ENCODE results near the gene CUEDC1. TPM values are rescaled to one million over a fixed set of nuclear protein-coding genes. Genes with fewer than 3 reads are reported as not detected.

Gene CUEDC1
- total and polyA plus RNA-seq, 2 of the 13 experiments (the other 11 are each of a cell fraction or from before 2014, with no cell fraction given) = 7.4 to 12.9 TPM

GRCh38 chr17:57859601-57860413 lies 95.4 kb downstream of the CUEDC1 start (continued):
- TF ChIP-seq, protein P1, sequence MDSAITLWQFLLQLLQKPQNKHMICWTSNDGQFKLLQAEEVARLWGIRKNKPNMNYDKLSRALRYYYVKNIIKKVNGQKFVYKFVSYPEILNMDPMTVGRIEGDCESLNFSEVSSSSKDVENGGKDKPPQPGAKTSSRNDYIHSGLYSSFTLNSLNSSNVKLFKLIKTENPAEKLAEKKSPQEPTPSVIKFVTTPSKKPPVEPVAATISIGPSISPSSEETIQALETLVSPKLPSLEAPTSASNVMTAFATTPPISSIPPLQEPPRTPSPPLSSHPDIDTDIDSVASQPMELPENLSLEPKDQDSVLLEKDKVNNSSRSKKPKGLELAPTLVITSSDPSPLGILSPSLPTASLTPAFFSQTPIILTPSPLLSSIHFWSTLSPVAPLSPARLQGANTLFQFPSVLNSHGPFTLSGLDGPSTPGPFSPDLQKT (CRISPR knock-in tag; IDR thresholded peaks at IDR 0.05; ENCODE audit: borderline replicate concordance) = no peak
- TF ChIP-seq SCMH1 (CRISPR knock-in tag; IDR thresholded peaks at IDR 0.05; ENCODE audit: borderline replicate concordance) = no peak
- no peak for TF ChIP-seq LCORL (IDR thresholded peaks at IDR 0.05)
- TF ChIP-seq LCORL (CRISPR knock-in tag; IDR thresholded peaks at IDR 0.05) = no peak
- no peak for TF ChIP-seq PLRG1 (conservative IDR thresholded peaks at IDR 0.05)
- no peak for TF ChIP-seq ZNF274 (CRISPR knock-in tag; IDR thresholded peaks at IDR 0.05)
- no peak for TF ChIP-seq DR1 (CRISPR knock-in tag; IDR thresholded peaks at IDR 0.05)
- no peak for TF ChIP-seq ZNF703 (CRISPR knock-in tag; IDR thresholded peaks at IDR 0.05; ENCODE audit: borderline replicate concordance)
- TF ChIP-seq, protein P2, sequence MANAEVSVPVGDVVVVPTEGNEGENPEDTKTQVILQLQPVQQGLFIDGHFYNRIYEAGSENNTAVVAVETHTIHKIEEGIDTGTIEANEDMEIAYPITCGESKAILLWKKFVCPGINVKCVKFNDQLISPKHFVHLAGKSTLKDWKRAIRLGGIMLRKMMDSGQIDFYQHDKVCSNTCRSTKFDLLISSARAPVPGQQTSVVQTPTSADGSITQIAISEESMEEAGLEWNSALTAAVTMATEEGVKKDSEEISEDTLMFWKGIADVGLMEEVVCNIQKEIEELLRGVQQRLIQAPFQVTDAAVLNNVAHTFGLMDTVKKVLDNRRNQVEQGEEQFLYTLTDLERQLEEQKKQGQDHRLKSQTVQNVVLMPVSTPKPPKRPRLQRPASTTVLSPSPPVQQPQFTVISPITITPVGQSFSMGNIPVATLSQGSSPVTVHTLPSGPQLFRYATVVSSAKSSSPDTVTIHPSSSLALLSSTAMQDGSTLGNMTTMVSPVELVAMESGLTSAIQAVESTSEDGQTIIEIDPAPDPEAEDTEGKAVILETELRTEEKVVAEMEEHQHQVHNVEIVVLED (CRISPR knock-in tag; IDR thresholded peaks at IDR 0.05; ENCODE audit: borderline replicate concordance) = no peak
- TF ChIP-seq MLXIP (CRISPR knock-in tag; IDR thresholded peaks at IDR 0.05; ENCODE audit: borderline replicate concordance) = no peak
- TF ChIP-seq, protein P3, sequence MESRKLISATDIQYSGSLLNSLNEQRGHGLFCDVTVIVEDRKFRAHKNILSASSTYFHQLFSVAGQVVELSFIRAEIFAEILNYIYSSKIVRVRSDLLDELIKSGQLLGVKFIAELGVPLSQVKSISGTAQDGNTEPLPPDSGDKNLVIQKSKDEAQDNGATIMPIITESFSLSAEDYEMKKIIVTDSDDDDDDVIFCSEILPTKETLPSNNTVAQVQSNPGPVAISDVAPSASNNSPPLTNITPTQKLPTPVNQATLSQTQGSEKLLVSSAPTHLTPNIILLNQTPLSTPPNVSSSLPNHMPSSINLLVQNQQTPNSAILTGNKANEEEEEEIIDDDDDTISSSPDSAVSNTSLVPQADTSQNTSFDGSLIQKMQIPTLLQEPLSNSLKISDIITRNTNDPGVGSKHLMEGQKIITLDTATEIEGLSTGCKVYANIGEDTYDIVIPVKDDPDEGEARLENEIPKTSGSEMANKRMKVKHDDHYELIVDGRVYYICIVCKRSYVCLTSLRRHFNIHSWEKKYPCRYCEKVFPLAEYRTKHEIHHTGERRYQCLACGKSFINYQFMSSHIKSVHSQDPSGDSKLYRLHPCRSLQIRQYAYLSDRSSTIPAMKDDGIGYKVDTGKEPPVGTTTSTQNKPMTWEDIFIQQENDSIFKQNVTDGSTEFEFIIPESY (CRISPR knock-in tag; IDR thresholded peaks at IDR 0.05) = no peak
- TF ChIP-seq LBX2 (CRISPR knock-in tag; IDR thresholded peaks at IDR 0.05; ENCODE audit: borderline replicate concordance) = no peak
- no peak for TF ChIP-seq ZNF34 (CRISPR knock-in tag; IDR thresholded peaks at IDR 0.05; ENCODE audit: borderline replicate concordance)
- no peak for TF ChIP-seq ZNF619 (CRISPR knock-in tag; IDR thresholded peaks at IDR 0.05)
- no peak for TF ChIP-seq SMAD1 (CRISPR knock-in tag; IDR thresholded peaks at IDR 0.05; ENCODE audit: borderline replicate concordance, low read depth)
- no peak for TF ChIP-seq PRMT3 (CRISPR knock-in tag; IDR thresholded peaks at IDR 0.05; ENCODE audit: borderline replicate concordance, low read depth)
- no peak for TF ChIP-seq HOMEZ (CRISPR knock-in tag; IDR thresholded peaks at IDR 0.05; ENCODE audit: low read depth)
- TF ChIP-seq FOXA3 (CRISPR knock-in tag; IDR thresholded peaks at IDR 0.05) = no peak
- TF ChIP-seq ZC3H13 (CRISPR knock-in tag; IDR thresholded peaks at IDR 0.05) = 0 out of 2 replicates have a peak, but pooled peaks have one; percentile 1

Measured in HepG2 (cell line).